Parathyroid adenoma (tissue), 2 donors: ENCODE data around the gene SLC4A2.

Experiments used
- H2AFZ ChIP-seq: fragments of 300-600 bp; sonication (generic); one replicate; pipeline ENCODE4 v1.7.0; 2017; ENCODE audit warnings: antibody characterized with exemption, mild to moderate bottlenecking
- H3K27ac ChIP-seq: fragments of 300-600 bp; sonication (generic); one replicate; pipeline ENCODE4 v1.7.0; 2017
- H3K27me3 ChIP-seq: fragments of 300-600 bp; sonication (generic); one replicate; pipeline ENCODE4 v1.7.0; 2017; ENCODE audit warnings: low read length; ENCODE audit not compliant: control insufficient read depth, insufficient read depth
- H3K36me3 ChIP-seq: fragments of 300-600 bp; sonication (generic); one replicate; pipeline ENCODE4 v1.7.0; 2017; ENCODE audit warnings: low read length; ENCODE audit not compliant: control insufficient read depth, insufficient read depth
- H3K4me1 ChIP-seq: fragments of 300-600 bp; sonication (generic); one replicate; pipeline ENCODE4 v1.7.0; 2017; ENCODE audit warnings: control low read depth
- H3K4me2 ChIP-seq: fragments of 300-600 bp; sonication (generic); one replicate; pipeline ENCODE4 v1.7.0; 2017; ENCODE audit warnings: low read length
- H3K4me3 ChIP-seq: fragments of 300-600 bp; sonication (generic); one replicate; pipeline ENCODE4 v1.7.0; 2017; ENCODE audit warnings: low read depth, low read length
- H3K79me2 ChIP-seq: fragments of 300-600 bp; sonication (generic); one replicate; pipeline ENCODE4 v1.7.0; 2017; ENCODE audit warnings: control low read depth
- H3K9ac ChIP-seq: fragments of 300-600 bp; sonication (generic); one replicate; pipeline ENCODE4 v1.7.0; 2017; ENCODE audit warnings: mild to moderate bottlenecking
- H3K9me3 ChIP-seq: fragments of 300-600 bp; sonication (generic); one replicate; pipeline ENCODE4 v1.7.0; 2017; ENCODE audit warnings: low read length; ENCODE audit not compliant: control insufficient read depth
- CTCF ChIP-seq: fragments of 300-600 bp; sonication (generic); IDR thresholded peaks from one replicate; pipeline ENCODE4 v1.7.0; 2017; ENCODE audit warnings: antibody characterized with exemption, mild to moderate bottlenecking
- donor health status: primary hyperparathyroidism.

The SLC4A2 gene

GRCh38 chr7:151109094-151110048 lies 50.0 kb downstream of the SLC4A2 start:
- Histone ChIP-seq H3K27ac (no peak overlapping the region), H2AFZ (no peak overlapping the region), H3K4me2 (no peak overlapping the region), H3K79me2 (peaks cover 56% of the 10 kb centered on the region), H3K4me1 (peaks cover 9% of the 10 kb centered on the region), H3K36me3 (no peaks in the 10 kb centered on the region), H3K27me3 (no peaks in the 10 kb centered on the region), H3K4me3 (no peak overlapping the region), H3K9ac (no peak overlapping the region), H3K9me3 (no peaks in the 10 kb centered on the region)
- TF ChIP-seq CTCF = no peak

GRCh38 chr7:151110236-151110940 lies 51.0 kb downstream of the SLC4A2 start:
- H3K9ac ChIP-seq = no peak overlapping the region
- H3K79me2 ChIP-seq = peaks cover 48% of the 10 kb centered on the region
- no peaks in the 10 kb centered on the region for H3K36me3 ChIP-seq
- peaks cover 9% of the 10 kb centered on the region for H3K4me1 ChIP-seq
- H3K27me3 ChIP-seq = no peaks in the 10 kb centered on the region
- H3K27ac ChIP-seq = no peak overlapping the region
- H3K4me3 ChIP-seq = no peak overlapping the region
- no peaks in the 10 kb centered on the region for H3K9me3 ChIP-seq
- no peak overlapping the region for H3K4me2 ChIP-seq
- TF ChIP-seq CTCF = no peak
- H2AFZ ChIP-seq = no peak overlapping the region

GRCh38 chr7:151110941-151111645 lies 51.7 kb downstream of the SLC4A2 start:
- no peak overlapping the region for H3K9ac ChIP-seq
- TF ChIP-seq CTCF = peak; percentile 87
- H3K27me3 ChIP-seq = no peaks in the 10 kb centered on the region
- no peaks in the 10 kb centered on the region for H3K9me3 ChIP-seq
- no peaks in the 10 kb centered on the region for H3K36me3 ChIP-seq
- H3K27ac ChIP-seq = no peak overlapping the region
- no peak overlapping the region for H3K4me2 ChIP-seq
- peaks cover 53% of the 10 kb centered on the region for H3K79me2 ChIP-seq
- H2AFZ ChIP-seq = no peak overlapping the region
- peaks cover 11% of the 10 kb centered on the region for H3K4me1 ChIP-seq
- H3K4me3 ChIP-seq = no peak overlapping the region

- peaks cover 11% of the 10 kb centered on the region for H3K4me1 ChIP-seq
- no peak overlapping the region for H3K9ac ChIP-seq
- H3K27ac ChIP-seq = no peak overlapping the region
Observed at GRCh38 chr7:151113344-151114150, 54.2 kb downstream of the SLC4A2 start.

More at GRCh38 chr7:151113344-151114150, 54.2 kb downstream of the SLC4A2 start:
- Histone ChIP-seq H3K36me3 (no peaks in the 10 kb centered on the region), H2AFZ (no peak overlapping the region), H3K9me3 (no peaks in the 10 kb centered on the region), H3K79me2 (peaks cover 53% of the 10 kb centered on the region), H3K27me3 (no peaks in the 10 kb centered on the region), H3K4me2 (no peak overlapping the region), H3K4me3 (no peak overlapping the region)
- no peak for TF ChIP-seq CTCF
